ENCODE results near the gene CNDP2.

GRCh38 chr18:74498712-74499627, 2.8 kb downstream of the CNDP2 start:
- TF ChIP-seq ZNF597 (CRISPR knock-in tag; IDR thresholded peaks at IDR 0.05) (no peak), CENPT (CRISPR knock-in tag; IDR thresholded peaks at IDR 0.05; ENCODE audit: low read depth) (no peak), POLR2A (IDR thresholded peaks at IDR 0.05; ENCODE audit: insufficient read depth in 1 of 2, low read depth in 2 of 2, low read length in 2 of 2) (peak in 1 of 2 experiments; percentile 25; a peak in 1 of 4 replicates), XBP1 (CRISPR knock-in tag; IDR thresholded peaks at IDR 0.05) (no peak), KIAA2018 (CRISPR knock-in tag; IDR thresholded peaks at IDR 0.05; ENCODE audit: borderline replicate concordance) (no peak), CTCF (CRISPR knock-in tag; IDR thresholded peaks at IDR 0.05) (no peak)

All from HepG2 (cell line).